ENCODE results near the gene PRPF19.

DNA sequence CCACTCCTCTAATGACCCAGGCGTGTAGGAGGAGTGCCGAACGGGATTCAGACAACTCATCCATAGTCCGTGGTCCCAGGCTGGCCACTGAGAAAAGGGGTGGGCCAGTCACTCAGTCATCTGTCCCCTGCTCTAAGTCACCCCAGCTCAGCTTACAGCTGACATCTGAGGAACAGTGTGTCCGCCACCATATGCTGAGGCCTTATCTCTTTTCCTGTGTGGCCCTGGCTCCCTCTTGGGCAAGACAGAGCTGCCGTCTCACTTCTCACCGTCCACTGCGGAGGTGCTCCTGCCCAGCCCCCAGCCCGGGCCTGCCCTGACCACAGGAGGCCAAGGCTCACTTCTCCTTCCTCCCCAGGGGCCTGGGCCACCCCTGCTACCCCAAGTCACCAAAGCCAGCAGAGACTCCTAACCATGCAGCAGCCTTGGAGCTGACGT, 57.7 kb downstream of the PRPF19 start:
- no peak for TF ChIP-seq EZH2 (IDR thresholded peaks at IDR 0.05; ENCODE audit: insufficient read depth, low read length)
- TF ChIP-seq, protein P1, sequence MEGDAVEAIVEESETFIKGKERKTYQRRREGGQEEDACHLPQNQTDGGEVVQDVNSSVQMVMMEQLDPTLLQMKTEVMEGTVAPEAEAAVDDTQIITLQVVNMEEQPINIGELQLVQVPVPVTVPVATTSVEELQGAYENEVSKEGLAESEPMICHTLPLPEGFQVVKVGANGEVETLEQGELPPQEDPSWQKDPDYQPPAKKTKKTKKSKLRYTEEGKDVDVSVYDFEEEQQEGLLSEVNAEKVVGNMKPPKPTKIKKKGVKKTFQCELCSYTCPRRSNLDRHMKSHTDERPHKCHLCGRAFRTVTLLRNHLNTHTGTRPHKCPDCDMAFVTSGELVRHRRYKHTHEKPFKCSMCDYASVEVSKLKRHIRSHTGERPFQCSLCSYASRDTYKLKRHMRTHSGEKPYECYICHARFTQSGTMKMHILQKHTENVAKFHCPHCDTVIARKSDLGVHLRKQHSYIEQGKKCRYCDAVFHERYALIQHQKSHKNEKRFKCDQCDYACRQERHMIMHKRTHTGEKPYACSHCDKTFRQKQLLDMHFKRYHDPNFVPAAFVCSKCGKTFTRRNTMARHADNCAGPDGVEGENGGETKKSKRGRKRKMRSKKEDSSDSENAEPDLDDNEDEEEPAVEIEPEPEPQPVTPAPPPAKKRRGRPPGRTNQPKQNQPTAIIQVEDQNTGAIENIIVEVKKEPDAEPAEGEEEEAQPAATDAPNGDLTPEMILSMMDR (IDR thresholded peaks at IDR 0.05; ENCODE audit: insufficient read depth, low read depth, low read length), result no peak

Data from astrocyte (in vitro differentiated cells and primary cell).